Mucosa of descending colon (tissue), 3 donors: ENCODE results near the gene KDM2A. TPM values are rescaled to one million over a fixed set of nuclear protein-coding genes. Genes with fewer than 3 reads are reported as not detected.
"Not testable (repeated sequence)": the region's sequence is repeated elsewhere in the genome, so short reads cannot be mapped to it uniquely, and the experiment has no call there.

ENCODE experiments used
- ATAC-seq: fragments of 200-7000 bp; cut with Tn5 transposase; one replicate; pipeline ENCODE4 v1.9.1; 2020; ENCODE audit warnings: mild to moderate bottlenecking, moderate library complexity
- DNase-seq, 3 donors: peaks; one replicate each; pipeline ENCODE4 v3.0.0-alpha.2; 2020
- H3K36me3 ChIP-seq: fragments of 200-600 bp; one replicate; pipeline ENCODE4 v1.8.0; 2021; ENCODE audit warnings: low read depth, mild to moderate bottlenecking
- H3K4me1 ChIP-seq: fragments of 200-600 bp; one replicate; pipeline ENCODE4 v1.8.0; 2021; ENCODE audit warnings: low read depth, mild to moderate bottlenecking
- H3K4me3 ChIP-seq: fragments of 200-600 bp; one replicate; pipeline ENCODE4 v1.8.0; 2021; ENCODE audit warnings: mild to moderate bottlenecking
- H3K9me3 ChIP-seq: fragments of 200-600 bp; one replicate; pipeline ENCODE4 v1.8.0; 2021; ENCODE audit warnings: mild to moderate bottlenecking
- CTCF ChIP-seq: fragments of 200-600 bp; IDR thresholded peaks from one replicate; pipeline ENCODE4 v1.8.0; 2022; ENCODE audit warnings: antibody characterized with exemption, mild to moderate bottlenecking
- intact Hi-C, 2 donors: fragments of 100-400 bp; cut with DNase I in 1 of 2; cut with micrococcal nuclease in 1 of 2; formaldehyde crosslinking; loops; one replicate each; pipeline versions ENCODE4 v1.11.0 to v1.11.1; 2022; cut with DNase I, micrococcal nuclease
- total RNA-seq, 3 donors: library from RNA; stranded (reverse); fragmentation: NEBNext Ultra II Directional in 2 of 3; extraction: Animal tissue kit (Norgen Biotek cat#: 25700) in 2 of 3; gene quantifications; one replicate each; pipeline versions ENCODE4 v1.2.1 to v1.2.4, GENCODE V29; 2021 to 2023
- donor health status: DM: no; HTN: no; CAD: no; lungs with moderate emphysema.
- donor health status: DM: no; HTN: no; CAD: no.
- donor health status: DM: no; HTN: yes; CAD: no.

KDM2A gene
- total RNA-seq, 3 donors from 2014 or later = 67.2 to 84.6 (median 77.1) TPM

GRCh38 chr11:67254798-67255197 lies 135.7 kb downstream of the KDM2A start:
- TF ChIP-seq CTCF = no peak
- no peak for ATAC-seq
- H3K4me3 ChIP-seq = no peak overlapping the region
- intact Hi-C loops = no loop called here
- no peak for DNase-seq
- H3K4me1 ChIP-seq = peaks cover 12% of the 10 kb centered on the region
- H3K9me3 ChIP-seq = no peaks in the 10 kb centered on the region
- H3K36me3 ChIP-seq = peaks cover 29% of the 10 kb centered on the region

GRCh38 chr11:67255353-67255752 lies 136.3 kb downstream of the KDM2A start:
- Histone ChIP-seq H3K4me3 (no peak overlapping the region), H3K4me1 (peaks cover 12% of the 10 kb centered on the region), H3K9me3 (no peaks in the 10 kb centered on the region), H3K36me3 (peaks cover 24% of the 10 kb centered on the region)
- ATAC-seq (no peak), DNase-seq (peak in 1 of 3 donors; percentile 4)
- intact Hi-C loops = no loop called here
- TF ChIP-seq CTCF = no peak

- intact Hi-C loops = no loop called here
- H3K4me3 ChIP-seq = no peak overlapping the region
- H3K9me3 ChIP-seq = no peaks in the 10 kb centered on the region
- H3K4me1 ChIP-seq = peaks cover 13% of the 10 kb centered on the region
- H3K36me3 ChIP-seq = peaks cover 19% of the 10 kb centered on the region
- ATAC-seq (no peak), DNase-seq (no peak)
- TF ChIP-seq CTCF = no peak
Observed at GRCh38 chr11:67255864-67256263, 136.8 kb downstream of the KDM2A start.

GRCh38 chr11:67256477-67257135 lies 137.5 kb downstream of the KDM2A start:
- intact Hi-C loops = no loop called here

GRCh38 chr11:67260406-67260805 lies 141.3 kb downstream of the KDM2A start:
- Histone ChIP-seq H3K4me1 (peaks cover 22% of the 10 kb centered on the region), H3K36me3 (no peaks in the 10 kb centered on the region), H3K4me3 (no peak overlapping the region), H3K9me3 (no peaks in the 10 kb centered on the region)
- intact Hi-C loops = loop anchor here in 1 of 2 donors (5.0 kb wide), 1 partner anchor 67 kb away; no protein-coding TSS in a partner anchor
- no peak for ATAC-seq
- DNase-seq = no peak
- TF ChIP-seq CTCF = no peak

More at GRCh38 chr11:67256477-67257135, 137.5 kb downstream of the KDM2A start:
- TF ChIP-seq CTCF = no peak
- DNase-seq (no peak), ATAC-seq (no peak)
- no peak overlapping the region for H3K4me3 ChIP-seq
- H3K4me1 ChIP-seq = peaks cover 20% of the 10 kb centered on the region
- H3K9me3 ChIP-seq = no peaks in the 10 kb centered on the region
- peaks cover 18% of the 10 kb centered on the region for H3K36me3 ChIP-seq

- peak; percentile 29 for ATAC-seq
- peak; percentile 67 to 81 (median 72) for DNase-seq
- H3K9me3 ChIP-seq = not testable (repeated sequence)
Observed at GRCh38 chr11:67260885-67261639, 142.0 kb downstream of the KDM2A start.

More at GRCh38 chr11:67260885-67261639, 142.0 kb downstream of the KDM2A start:
- peaks cover 27% of the 10 kb centered on the region for H3K4me1 ChIP-seq
- H3K36me3 ChIP-seq, H3K4me3 ChIP-seq: not testable (repeated sequence)
- intact Hi-C loops = loop anchor here in 1 of 2 donors (5.0 kb wide), 1 partner anchor 66 kb away; no protein-coding TSS in a partner anchor
